Left lung (tissue), 10 donors: Measurements from ENCODE around the gene MEIKIN. TPM values are rescaled to one million over a fixed set of nuclear protein-coding genes. Genes with fewer than 3 reads are reported as not detected.

ENCODE experiments used
- ATAC-seq: fragments of 200-7000 bp; cut with Tn5 transposase; one replicate; pipeline ENCODE4 v1.9.1; 2020; ENCODE audit warnings: moderate library complexity
- DNase-seq, 4 donors: peaks; one replicate each; pipeline ENCODE4 v3.0.0-alpha.2; 2013 to 2020
- H3K27ac ChIP-seq, 2 donors: fragments of 200-600 bp; sonication (generic) in 1 of 2; one replicate each; pipeline versions ENCODE4 v1.5.0 to v1.8.0; 2020 to 2021
- H3K27me3 ChIP-seq, 2 donors: fragments of 200-600 bp; sonication (generic) in 1 of 2; one replicate each; pipeline versions ENCODE4 v1.5.0 to v1.8.0; 2020 to 2021
- H3K36me3 ChIP-seq, 2 donors: fragments of 200-600 bp; sonication (generic) in 1 of 2; one replicate each; pipeline versions ENCODE4 v1.5.0 to v1.8.0; 2020 to 2021
- H3K4me1 ChIP-seq, 2 donors: fragments of 200-600 bp; one replicate each; pipeline ENCODE4 v1.8.0; 2021
- H3K4me3 ChIP-seq, 2 donors: fragments of 200-600 bp; sonication (generic) in 1 of 2; one replicate each; pipeline versions ENCODE4 v1.5.0 to v1.8.0; 2020 to 2021; ENCODE audit warnings: mild to moderate bottlenecking in 1 of 2
- H3K9me3 ChIP-seq, 2 donors: fragments of 200-600 bp; sonication (generic) in 1 of 2; one replicate each; pipeline versions ENCODE4 v1.5.0 to v1.8.0; 2020 to 2021
- CTCF ChIP-seq, 2 donors: fragments of 200-600 bp; sonication (generic) in 1 of 2; IDR thresholded peaks; one replicate each; pipeline versions ENCODE4 v1.5.0 to v1.8.0; 2021; ENCODE audit warnings: antibody characterized with exemption in 2 of 2
- intact Hi-C, 2 donors: fragments of 100-400 bp; cut with DNase I; formaldehyde crosslinking; loops; one replicate each; pipeline versions ENCODE4 v1.11.2 to v1.14.2; 2022
- polyA plus RNA-seq, 6 donors: library from polyadenylated mRNA; unstranded; fragments of 120-200 nt; gene quantifications; one replicate each; pipeline ENCODE4 v1.2.1, GENCODE V29; 2013; ENCODE audit not compliant: insufficient read length in 6 of 6
- total RNA-seq, 2 donors: library from RNA; stranded (reverse); fragmentation: NEBNext Ultra II Directional; extraction: Animal tissue kit (Norgen Biotek cat#: 25700); gene quantifications; one replicate each; pipeline ENCODE4 v1.2.1, GENCODE V29; 2021
- donor health status: DM: no; HTN: yes; CAD: no.
- donor health status: DM: no; HTN: no; CAD: no.

Gene MEIKIN
- total and polyA plus RNA-seq, 8 donors = 0.17 to 1.5 (median 0.85) TPM; not detected in 5

DNA sequence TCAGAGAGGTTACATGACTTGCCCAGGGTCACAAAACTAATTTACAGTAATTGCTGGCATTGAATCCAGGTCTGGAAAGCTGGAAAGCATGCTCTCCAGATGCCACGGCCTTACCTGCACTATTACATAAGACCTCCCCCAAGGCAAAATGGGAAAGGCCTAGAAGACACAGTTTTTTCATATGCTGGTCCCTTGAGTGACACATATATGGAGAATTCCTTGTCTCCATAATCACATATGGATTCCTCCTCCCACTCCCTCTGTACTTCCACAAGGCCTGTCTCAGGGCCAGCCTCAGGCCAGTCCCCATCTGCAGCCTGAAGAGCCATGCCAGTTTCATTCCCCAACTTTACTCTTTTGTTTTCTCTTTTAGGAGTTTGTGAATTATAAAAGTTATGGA is 28.6 kb upstream of the MEIKIN start:
- Histone ChIP-seq H3K9me3 (no peaks in the 10 kb centered on the region), H3K36me3 (no peaks in the 10 kb centered on the region), H3K4me1 (no peaks in the 10 kb centered on the region), H3K27ac (no peak overlapping the region), H3K27me3 (no peaks in the 10 kb centered on the region), H3K4me3 (no peak overlapping the region)
- intact Hi-C loops = no loop called here
- DNase-seq (no peak), ATAC-seq (no peak)
- no peak for TF ChIP-seq CTCF (IDR thresholded peaks at IDR 0.05)

- Histone ChIP-seq H3K36me3 (no peaks in the 10 kb centered on the region), H3K27ac (no peak overlapping the region)
- intact Hi-C loops = no loop called here
Measured at GRCh38 chr5:131973089-131973712, 27.7 kb upstream of the MEIKIN start.

DNA sequence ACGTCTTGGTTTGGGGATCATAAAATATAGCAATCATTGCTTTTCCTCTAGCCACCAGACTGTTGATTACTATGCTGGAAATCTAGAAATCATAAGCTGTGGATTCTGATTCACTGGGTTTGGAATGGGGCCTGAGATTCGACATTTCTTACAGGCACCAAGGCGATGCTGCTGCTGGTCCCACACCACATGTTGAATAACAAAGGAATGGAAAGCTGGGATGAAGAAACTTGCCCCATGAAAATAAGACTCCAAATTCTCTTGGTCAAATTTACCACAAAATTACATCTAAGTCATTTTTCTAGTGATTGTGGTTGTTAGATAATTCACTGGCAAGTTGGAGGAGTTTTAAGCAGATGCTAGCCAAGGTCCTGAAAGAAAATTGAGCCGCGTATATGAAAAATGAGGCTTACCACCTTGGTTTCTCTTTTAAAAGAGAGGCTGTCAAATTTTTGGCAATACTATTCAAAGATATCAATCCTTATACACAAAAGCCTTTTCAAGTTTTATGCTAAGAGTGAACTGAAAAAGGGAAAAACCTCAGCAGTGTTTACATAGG is 23.0 kb upstream of the MEIKIN start:
- Histone ChIP-seq H3K9me3 (no peaks in the 10 kb centered on the region), H3K27me3 (no peaks in the 10 kb centered on the region), H3K4me3 (no peak overlapping the region), H3K4me1 (no peaks in the 10 kb centered on the region), H3K27ac (no peak overlapping the region), H3K36me3 (no peaks in the 10 kb centered on the region)
- TF ChIP-seq CTCF (IDR thresholded peaks at IDR 0.05) = no peak
- intact Hi-C loops = no loop called here
- ATAC-seq = no peak
- DNase-seq = no peak

More at GRCh38 chr5:131973089-131973712, 27.7 kb upstream of the MEIKIN start:
- H3K4me3 ChIP-seq = no peak overlapping the region
- no peaks in the 10 kb centered on the region for H3K27me3 ChIP-seq
- no peaks in the 10 kb centered on the region for H3K4me1 ChIP-seq
- ATAC-seq (no peak), DNase-seq (no peak)
- H3K9me3 ChIP-seq = no peaks in the 10 kb centered on the region
- TF ChIP-seq CTCF (IDR thresholded peaks at IDR 0.05) = no peak

DNA sequence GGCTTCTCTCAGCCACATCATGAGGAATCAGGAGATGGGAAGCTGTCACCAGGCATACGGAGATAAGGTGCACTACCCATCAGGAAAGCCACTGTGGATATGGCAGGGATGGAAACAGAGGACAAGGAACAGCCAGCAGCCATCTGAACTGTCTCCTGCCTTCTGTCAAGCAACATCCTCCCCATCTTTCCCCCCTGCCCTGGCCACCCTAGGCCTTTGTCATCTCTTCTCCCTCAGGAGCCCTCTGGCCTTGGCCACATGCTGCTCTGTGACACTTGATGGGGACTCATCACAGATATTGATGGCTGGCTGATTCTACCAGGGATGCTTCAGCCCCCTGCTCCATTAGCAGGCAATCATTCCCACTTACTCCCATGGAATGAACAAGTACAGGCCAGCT is 21.1 kb upstream of the MEIKIN start:
- ATAC-seq (no peak), DNase-seq (no peak)
- no peaks in the 10 kb centered on the region for H3K36me3 ChIP-seq
- intact Hi-C loops = no loop called here
- H3K27ac ChIP-seq = no peak overlapping the region
- H3K27me3 ChIP-seq = no peaks in the 10 kb centered on the region
- no peaks in the 10 kb centered on the region for H3K9me3 ChIP-seq
- H3K4me3 ChIP-seq = no peak overlapping the region
- no peaks in the 10 kb centered on the region for H3K4me1 ChIP-seq
- TF ChIP-seq CTCF (IDR thresholded peaks at IDR 0.05) = no peak

DNA sequence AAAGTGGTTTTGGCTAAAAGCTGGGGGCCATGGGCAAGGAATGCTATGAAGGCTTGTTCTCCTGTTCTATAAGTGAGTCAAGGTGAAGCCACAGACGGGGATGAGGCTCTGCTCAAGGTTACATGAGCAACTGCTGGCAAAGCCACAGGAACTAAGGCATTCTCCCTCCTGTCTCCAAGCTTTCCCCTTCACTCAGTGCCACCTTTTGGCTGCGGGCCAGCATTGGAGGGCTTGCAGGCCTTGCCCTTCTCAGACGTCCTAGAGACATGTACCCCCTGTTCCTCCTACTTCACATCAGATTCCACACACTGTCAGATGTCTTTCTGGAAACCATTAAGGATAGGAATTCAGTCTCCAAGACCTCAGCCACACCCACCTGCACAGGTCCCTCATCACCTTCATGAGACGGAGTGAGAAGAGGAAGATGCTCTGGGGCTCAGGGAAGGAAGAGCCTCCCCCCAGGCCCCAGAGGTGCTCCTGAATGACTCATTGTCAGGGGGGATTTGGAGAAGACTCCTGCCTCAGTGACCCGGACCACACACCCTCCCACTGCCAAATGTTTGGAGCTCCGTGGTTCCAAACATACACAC is 20.5 kb upstream of the MEIKIN start:
- Histone ChIP-seq H3K27ac (no peak overlapping the region), H3K4me3 (no peak overlapping the region), H3K9me3 (no peaks in the 10 kb centered on the region), H3K27me3 (no peaks in the 10 kb centered on the region), H3K36me3 (no peaks in the 10 kb centered on the region), H3K4me1 (no peaks in the 10 kb centered on the region)
- intact Hi-C loops = no loop called here
- DNase-seq (no peak), ATAC-seq (no peak)
- TF ChIP-seq CTCF (IDR thresholded peaks at IDR 0.05) = no peak
